K562 (cell line): Measurements from ENCODE around the gene VTI1B. TPM values are rescaled to one million over a fixed set of nuclear protein-coding genes. Genes with fewer than 3 reads are reported as not detected.
A peak's percentile ranks its signal among the peaks of the same experiment; 100 is the strongest.

Experiments
- BDP1 ChIP-seq: IDR thresholded peaks from 3 replicates; pipeline ENCODE4 v1.6.1; 2011; ENCODE audit not compliant: insufficient read length, insufficient read depth
- CEBPZ ChIP-seq: fragments of 150-350 bp; IDR thresholded peaks from 2 replicates; pipeline ENCODE4 v1.6.1; 2014; ENCODE audit warnings: low read depth, mild to moderate bottlenecking, low read length, borderline replicate concordance
- DMBX1 ChIP-seq: fragments of 250-450 bp; sonication (Bioruptor Pico); IDR thresholded peaks from 2 replicates; pipeline ENCODE4 v1.8.0; 2022; ENCODE audit warnings: inconsistent platforms, mild to moderate bottlenecking, moderate library complexity, borderline replicate concordance
- FOXA3 ChIP-seq, 2 experiments: fragments of 450-650 bp in 1 of 2; sonication (generic) in 1 of 2; formaldehyde crosslinking; IDR thresholded peaks in 1 of 2; conservative IDR thresholded peaks in 1 of 2; 2 replicates each; pipeline versions ENCODE4 v1.4.0 to v1.8.0; 2020 to 2022; ENCODE audit warnings: mild to moderate bottlenecking in 2 of 2, missing genetic modification reagents in 1 of 2
- FOXK1 ChIP-seq: sonication (generic); formaldehyde crosslinking; IDR thresholded peaks from 2 replicates; pipeline ENCODE4 v1.8.0; 2022; ENCODE audit warnings: missing genetic modification reagents, mild to moderate bottlenecking, borderline replicate concordance
- HDAC3 ChIP-seq: fragments of 450-650 bp; IDR thresholded peaks from 2 replicates; pipeline ENCODE4 v1.6.1; 2018; ENCODE audit warnings: borderline replicate concordance, mild to moderate bottlenecking, moderate library complexity; ENCODE audit not compliant: partially characterized antibody
- JUN ChIP-seq, 2 experiments: sonication (generic) in 1 of 2; formaldehyde crosslinking in 1 of 2; IDR thresholded peaks; 2 replicates each; pipeline versions ENCODE4 v1.6.1 to v1.8.0; 2012 to 2022; ENCODE audit warnings: borderline replicate concordance in 2 of 2, mild to moderate bottlenecking in 2 of 2, improper control_type of control experiment in 1 of 2, low read depth in 1 of 2, low read length in 1 of 2, missing genetic modification reagents in 1 of 2
- L3MBTL2 ChIP-seq: fragments of 450-650 bp; IDR thresholded peaks from 2 replicates; pipeline ENCODE4 v1.6.1; 2016; ENCODE audit warnings: mild to moderate bottlenecking, moderate library complexity
- NCOA4 ChIP-seq: fragments of 450-650 bp; IDR thresholded peaks from 2 replicates; pipeline ENCODE4 v1.6.1; 2018; ENCODE audit warnings: mild to moderate bottlenecking; ENCODE audit not compliant: partially characterized antibody
- NR2C2 ChIP-seq, 2 experiments: fragments of 200-800 bp in 1 of 2; sonication (Bioruptor generic) in 1 of 2; sonication (generic) in 1 of 2; formaldehyde crosslinking in 1 of 2; IDR thresholded peaks; 2 replicates each; pipeline versions ENCODE4 v1.6.1 to v1.8.0; 2016 to 2022; ENCODE audit warnings: mild to moderate bottlenecking in 1 of 2, missing compliant biosample characterization in 1 of 2, missing genetic modification characterization in 1 of 2, missing genetic modification reagents in 1 of 2
- POLR2B ChIP-seq: fragments of 450-650 bp; IDR thresholded peaks from 2 replicates; pipeline ENCODE4 v1.6.1; 2018; ENCODE audit warnings: low read depth; ENCODE audit not compliant: partially characterized antibody
- POLR3A ChIP-seq: IDR thresholded peaks from 2 replicates; pipeline ENCODE4 v1.6.1; 2011; ENCODE audit warnings: borderline replicate concordance, mild to moderate bottlenecking, moderate library complexity; ENCODE audit not compliant: insufficient read length, insufficient read depth; ENCODE audit errors: extremely low read depth
- SMAD4 ChIP-seq: fragments of 250-450 bp; sonication (Bioruptor Pico); conservative IDR thresholded peaks from 2 replicates; pipeline ENCODE4 v1.8.0; 2021; ENCODE audit warnings: inconsistent platforms, mild to moderate bottlenecking, moderate library complexity
- SMARCE1 ChIP-seq: fragments of 450-650 bp; IDR thresholded peaks from 2 replicates; pipeline ENCODE4 v1.7.1; 2016; ENCODE audit warnings: mild to moderate bottlenecking
- SRSF1 ChIP-seq: fragments of 200-400 bp; formaldehyde crosslinking; IDR thresholded peaks from 2 replicates; pipeline ENCODE4 v1.6.1; 2017; ENCODE audit warnings: mild to moderate bottlenecking, low read depth, low read length, moderate library complexity
- TBL1XR1 ChIP-seq, 2 experiments: IDR thresholded peaks; 2 replicates each; pipeline ENCODE4 v1.6.1; 2012; ENCODE audit warnings: improper control_type of control experiment in 2 of 2, low read length in 2 of 2, mild to moderate bottlenecking in 1 of 2
- TCF7L2 ChIP-seq: fragments of 150-350 bp; IDR thresholded peaks from 2 replicates; pipeline ENCODE4 v1.6.1; 2016; ENCODE audit warnings: low read depth, mild to moderate bottlenecking, low read length, moderate library complexity
- ZC3H8 ChIP-seq: fragments of 450-650 bp; IDR thresholded peaks from 2 replicates; pipeline ENCODE4 v1.6.1; 2017
- ZNF263 ChIP-seq: sonication (generic); formaldehyde crosslinking; IDR thresholded peaks from 2 replicates; pipeline ENCODE4 v1.8.0; 2022; ENCODE audit warnings: mild to moderate bottlenecking, missing genetic modification reagents, borderline replicate concordance
- ZNF695 ChIP-seq: fragments of 450-650 bp; formaldehyde crosslinking; IDR thresholded peaks from 2 replicates; pipeline ENCODE4 v1.4.0; 2020; ENCODE audit warnings: mild to moderate bottlenecking, moderate library complexity
- polyA plus RNA-seq, 8 experiments: library from polyadenylated mRNA; depleted of rRNA in 4 of 8; stranded (reverse) in 5 of 8; unstranded in 3 of 8; fragments of >200 nt; fragmentation: Nextera tagmentation in 2 of 8; fragmentation: Illumina TruSeq in 1 of 8; extraction: Ambion mirVana in 2 of 8; extraction: Trizol in 1 of 8; gene quantifications; 2 replicates each; pipeline versions ENCODE4 v1.2.1 to v1.2.3, GENCODE V29; 2011 to 2014; ENCODE audit warnings: inconsistent platforms in 1 of 8, missing spikeins in 1 of 8
- total RNA-seq, 7 experiments: library from RNA; depleted of rRNA in 6 of 7; stranded (reverse); fragments of >200 nt in 6 of 7; fragmentation: Illumina TruSeq in 2 of 7; extraction: Trizol in 2 of 7; gene quantifications; 2 replicates each; pipeline versions ENCODE4 v1.2.1 to v1.2.3, GENCODE V29; 2011 to 2021; ENCODE audit warnings: low replicate concordance in 1 of 7
- TF ChIP-seq, protein P1 (sequence below): IDR thresholded peaks from 2 replicates; pipeline ENCODE4 v1.6.1; 2011; ENCODE audit not compliant: insufficient read length; ENCODE audit errors: extremely low read depth
- TF ChIP-seq, protein P2 (sequence below): fragments of 450-650 bp; IDR thresholded peaks from 2 replicates; pipeline ENCODE4 v1.6.1; 2016

VTI1B gene
- total and polyA plus RNA-seq, 9 of the 15 experiments (the other 6 are each of a cell fraction or from before 2014, with no cell fraction given) = 7.8 to 69.8 (median 50.1) TPM

DNA sequence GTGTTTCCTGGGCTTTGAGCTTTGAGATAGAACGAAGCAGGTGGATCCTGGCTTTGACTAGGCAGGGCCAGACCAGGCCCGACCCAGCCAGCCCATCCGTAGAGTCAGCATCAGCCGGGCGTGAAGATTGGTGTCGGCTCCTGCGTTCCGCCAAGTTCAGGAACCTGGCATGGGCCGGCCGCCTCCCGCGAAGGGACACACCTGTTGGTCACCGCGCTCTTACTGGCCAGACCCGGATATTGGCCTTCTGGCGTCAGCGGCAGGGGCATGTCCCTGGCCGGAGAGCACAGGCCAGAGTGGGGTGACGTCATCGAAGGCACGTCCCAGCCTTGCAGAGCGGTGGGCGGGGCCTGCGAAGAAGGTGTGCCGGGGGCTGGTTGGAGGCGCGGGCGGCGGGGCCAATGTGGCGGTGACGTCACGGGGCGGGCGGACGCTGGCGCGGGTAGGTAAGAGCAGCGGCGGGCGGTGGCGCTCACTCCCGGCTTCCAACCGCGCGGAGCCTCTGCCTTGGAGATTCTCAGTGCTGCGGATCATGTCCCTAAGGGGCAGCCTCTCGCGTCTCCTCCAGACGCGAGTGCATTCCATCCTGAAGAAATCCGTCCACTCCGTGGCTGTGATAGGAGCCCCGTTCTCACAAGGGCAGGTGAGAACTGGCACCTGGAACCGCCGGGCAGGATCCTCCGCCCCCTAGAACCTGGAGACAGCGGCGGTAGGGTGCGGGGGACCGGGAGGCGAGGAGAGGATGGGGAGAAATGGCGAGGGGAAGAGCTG lies 54.8 kb downstream of the VTI1B start, which contains the start of gene ARG2 (continued):
- TF ChIP-seq L3MBTL2 = peak; percentile 66; the same call in 1 of the 2 replicates
- TF ChIP-seq, protein P1, sequence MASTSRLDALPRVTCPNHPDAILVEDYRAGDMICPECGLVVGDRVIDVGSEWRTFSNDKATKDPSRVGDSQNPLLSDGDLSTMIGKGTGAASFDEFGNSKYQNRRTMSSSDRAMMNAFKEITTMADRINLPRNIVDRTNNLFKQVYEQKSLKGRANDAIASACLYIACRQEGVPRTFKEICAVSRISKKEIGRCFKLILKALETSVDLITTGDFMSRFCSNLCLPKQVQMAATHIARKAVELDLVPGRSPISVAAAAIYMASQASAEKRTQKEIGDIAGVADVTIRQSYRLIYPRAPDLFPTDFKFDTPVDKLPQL = no peak
- no peak for TF ChIP-seq NCOA4
- no peak for TF ChIP-seq DMBX1 (CRISPR knock-in tag)
- TF ChIP-seq, protein P2, sequence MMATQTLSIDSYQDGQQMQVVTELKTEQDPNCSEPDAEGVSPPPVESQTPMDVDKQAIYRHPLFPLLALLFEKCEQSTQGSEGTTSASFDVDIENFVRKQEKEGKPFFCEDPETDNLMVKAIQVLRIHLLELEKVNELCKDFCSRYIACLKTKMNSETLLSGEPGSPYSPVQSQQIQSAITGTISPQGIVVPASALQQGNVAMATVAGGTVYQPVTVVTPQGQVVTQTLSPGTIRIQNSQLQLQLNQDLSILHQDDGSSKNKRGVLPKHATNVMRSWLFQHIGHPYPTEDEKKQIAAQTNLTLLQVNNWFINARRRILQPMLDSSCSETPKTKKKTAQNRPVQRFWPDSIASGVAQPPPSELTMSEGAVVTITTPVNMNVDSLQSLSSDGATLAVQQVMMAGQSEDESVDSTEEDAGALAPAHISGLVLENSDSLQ = no peak
- TF ChIP-seq ZNF263 (CRISPR knock-in tag) = no peak
- TF ChIP-seq TBL1XR1 (IDR thresholded peaks at IDR 0.05; ENCODE audit: low read length in 2 of 2) = no peak
- TF ChIP-seq POLR2B = peak; percentile 63
- no peak for TF ChIP-seq ZNF695 (CRISPR knock-in tag)
- no peak; the same call in 1 of the 2 replicates for TF ChIP-seq NR2C2 (CRISPR knock-in tag; IDR thresholded peaks at IDR 0.05)
- peak; percentile 43; the same call in 1 of the 2 replicates for TF ChIP-seq NR2C2 (tag; IDR thresholded peaks at IDR 0.05)
- TF ChIP-seq JUN (IDR thresholded peaks at IDR 0.05; ENCODE audit: borderline replicate concordance, low read depth, low read length) = peak; percentile 99
- TF ChIP-seq JUN (CRISPR knock-in tag; IDR thresholded peaks at IDR 0.05; ENCODE audit: borderline replicate concordance) = peak; percentile 72; the same call in 1 of the 2 replicates
- no peak for TF ChIP-seq BDP1
- peak; percentile 60 for TF ChIP-seq SMAD4
- no peak for TF ChIP-seq ZC3H8
- no peak for TF ChIP-seq SRSF1
- TF ChIP-seq CEBPZ = no peak
- no peak for TF ChIP-seq POLR3A
- TF ChIP-seq FOXA3 (CRISPR knock-in tag; conservative IDR thresholded peaks at IDR 0.05 in 1 of 2, IDR thresholded peaks at IDR 0.05 in 1 of 2) = no peak
- TF ChIP-seq FOXK1 (CRISPR knock-in tag) = no peak
- TF ChIP-seq SMARCE1 = 0 out of 2 replicates have a peak, but pooled peaks have one; percentile 28
- no peak for TF ChIP-seq HDAC3
- no peak for TF ChIP-seq TCF7L2
